Ascending aorta (tissue), 2 donors: ENCODE measurements around the gene HNRNPA3. TPM values are rescaled to one million over a fixed set of nuclear protein-coding genes. Genes with fewer than 3 reads are reported as not detected.

Experiments
- DNase-seq, 2 donors: peaks; one replicate each; pipeline ENCODE4 v3.0.0-alpha.2; 2019; ENCODE audit warnings: low spot score in 2 of 2
- H3K27ac ChIP-seq, 2 donors: fragments of 200-600 bp; sonication (generic); one replicate each; pipeline ENCODE4 v1.5.1; 2016 to 2017; ENCODE audit warnings: mild to moderate bottlenecking in 1 of 2
- H3K27me3 ChIP-seq: fragments of 200-600 bp; sonication (generic); one replicate; pipeline ENCODE4 v1.5.1; 2017
- H3K36me3 ChIP-seq, 2 donors: fragments of 200-600 bp; sonication (generic); one replicate each; pipeline ENCODE4 v1.5.1; 2016
- H3K4me1 ChIP-seq, 2 donors: fragments of 200-600 bp; sonication (generic); one replicate each; pipeline ENCODE4 v1.5.1; 2016 to 2017; ENCODE audit warnings: mild to moderate bottlenecking in 1 of 2
- H3K4me3 ChIP-seq, 2 donors: fragments of 200-600 bp; sonication (generic); one replicate each; pipeline ENCODE4 v1.5.1; 2016 to 2017; ENCODE audit warnings: mild to moderate bottlenecking in 1 of 2
- H3K9me3 ChIP-seq, 2 donors: fragments of 200-600 bp; sonication (generic); one replicate each; pipeline ENCODE4 v1.5.1; 2016
- CTCF ChIP-seq, 3 experiments: fragments of 200-600 bp in 2 of 3; fragments of 450-650 bp in 1 of 3; sonication (generic) in 2 of 3; IDR thresholded peaks; one replicate each; pipeline ENCODE4 v1.5.1; 2016 to 2019; ENCODE audit warnings: antibody characterized with exemption in 3 of 3, mild to moderate bottlenecking in 1 of 3, moderate library complexity in 1 of 3
- intact Hi-C: fragments of 100-400 bp; cut with DNase I; formaldehyde crosslinking; loops from one replicate; pipeline ENCODE4 v1.15.1; 2023
- total RNA-seq: library from RNA; depleted of rRNA; stranded (reverse); fragments of >200 nt; gene quantifications from one replicate; pipeline ENCODE4 v1.1.0, GENCODE V29; 2016

Gene HNRNPA3
- total RNA-seq, 1 donor from 2014 or later = 32.9 TPM

- Histone ChIP-seq H3K9me3 (no peaks in the 10 kb centered on the region), H3K27ac (peak overlapping the region in 1 of 2 donors; percentile 18), H3K36me3 (no peaks in the 10 kb centered on the region), H3K4me3 (no peak overlapping the region), H3K27me3 (no peaks in the 10 kb centered on the region), H3K4me1 (peaks cover 5 to 17% of the 10 kb centered on the region in 2 donors)
- no peak for TF ChIP-seq CTCF (IDR thresholded peaks at IDR 0.05)
- intact Hi-C loops = loop anchor here (10.0 kb wide), 1 partner anchor 1204 kb away; the partner anchor contains the start of gene FKBP7
- DNase-seq = no peak
Observed at GRCh38 chr2:177270531-177270930, 57.9 kb downstream of the HNRNPA3 start.

DNA sequence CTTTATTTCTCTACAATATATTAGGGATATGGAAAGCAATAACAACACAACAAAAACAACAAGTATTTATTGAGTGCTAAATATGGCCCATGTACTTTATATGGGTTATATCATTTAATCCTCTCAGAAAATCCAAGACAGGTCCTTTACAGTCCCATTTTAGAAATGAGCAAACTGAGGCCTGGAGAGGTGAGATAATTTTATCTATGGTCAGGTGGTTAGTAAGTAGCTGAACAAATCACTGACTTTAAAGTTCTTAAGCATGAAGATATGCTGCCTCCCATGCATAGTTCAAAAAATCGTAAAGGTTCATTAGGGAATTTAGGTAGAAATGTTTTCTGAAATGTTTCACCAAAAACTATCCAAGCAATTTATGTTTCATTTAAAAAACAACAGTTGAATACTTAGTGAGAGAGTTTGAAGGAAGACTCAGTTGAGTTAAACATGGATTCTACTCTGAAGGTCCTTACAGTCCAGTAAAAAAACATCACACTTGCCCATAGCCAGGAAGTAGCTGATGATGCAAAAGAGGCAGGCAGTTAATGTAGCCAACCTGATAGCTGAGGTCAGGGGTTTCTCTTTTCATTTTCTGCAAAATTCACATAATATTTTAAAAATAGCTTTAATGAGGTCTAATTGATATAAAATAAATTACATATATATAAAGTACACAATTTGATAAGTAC, 59.5 kb downstream of the HNRNPA3 start:
- DNase-seq = no peak
- Histone ChIP-seq H3K4me1 (peaks cover 0 to 5% of the 10 kb centered on the region in 2 donors), H3K27ac (peak overlapping the region; percentile 13 to 15), H3K27me3 (no peaks in the 10 kb centered on the region), H3K9me3 (no peaks in the 10 kb centered on the region), H3K36me3 (no peaks in the 10 kb centered on the region), H3K4me3 (no peak overlapping the region)
- intact Hi-C loops = loop anchor here (10.0 kb wide), 1 partner anchor 1203 kb away; the partner anchor contains the start of gene FKBP7
- TF ChIP-seq CTCF (IDR thresholded peaks at IDR 0.05) = no peak

GRCh38 chr2:177272765-177273164, 60.2 kb downstream of the HNRNPA3 start:
- Histone ChIP-seq H3K27ac (peak overlapping the region; percentile 30 to 79), H3K4me3 (no peak overlapping the region), H3K27me3 (no peaks in the 10 kb centered on the region), H3K4me1 (peaks cover 0 to 5% of the 10 kb centered on the region in 2 donors), H3K9me3 (no peaks in the 10 kb centered on the region), H3K36me3 (no peaks in the 10 kb centered on the region)
- intact Hi-C loops = loop anchor here (10.0 kb wide), 1 partner anchor 1202 kb away; the partner anchor contains the start of gene FKBP7
- TF ChIP-seq CTCF (IDR thresholded peaks at IDR 0.05) = no peak
- no peak for DNase-seq

DNA sequence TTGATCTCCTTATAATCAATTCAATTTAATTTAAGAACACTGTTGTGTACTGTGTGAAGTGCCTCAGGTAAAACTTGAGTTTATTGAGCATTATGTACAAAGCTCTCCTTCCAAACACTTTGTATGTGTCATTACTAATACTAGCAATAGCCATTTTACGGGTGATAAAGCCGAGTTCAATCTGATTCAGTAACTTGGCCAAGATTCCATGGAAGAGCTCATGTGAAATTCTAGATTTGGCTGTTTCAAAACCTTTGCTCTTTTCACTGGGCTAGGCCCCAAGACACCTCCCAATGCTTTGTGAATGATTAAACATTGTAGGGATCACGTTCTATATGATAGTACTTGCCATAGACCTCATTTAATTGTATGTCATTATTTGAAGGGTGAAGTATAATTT, 60.8 kb downstream of the HNRNPA3 start:
- Histone ChIP-seq H3K4me1 (peaks cover 0 to 10% of the 10 kb centered on the region in 2 donors), H3K27me3 (no peaks in the 10 kb centered on the region), H3K36me3 (no peaks in the 10 kb centered on the region), H3K9me3 (no peaks in the 10 kb centered on the region), H3K4me3 (peak overlapping the region in 1 of 2 donors; percentile 6), H3K27ac (peak overlapping the region; percentile 30 to 79)
- no peak for DNase-seq
- intact Hi-C loops = loop anchor here (10.0 kb wide), 1 partner anchor 1201 kb away; the partner anchor contains the start of gene FKBP7
- no peak for TF ChIP-seq CTCF (IDR thresholded peaks at IDR 0.05)

Other genes with a start within 250 kb of the HNRNPA3 start
- 99.3 TPM for gene NFE2L2, start 51.9 kb downstream of the HNRNPA3 start, total RNA-seq
- 15.9 TPM for gene AGPS, start 180.0 kb downstream of the HNRNPA3 start, total RNA-seq